Measurements from ENCODE around the gene ARHGAP33. TPM values are rescaled to one million over a fixed set of nuclear protein-coding genes. Genes with fewer than 3 reads are reported as not detected.

The ARHGAP33 gene
- total and polyA plus RNA-seq, 2 donors = 10.2 to 17.4 TPM

- Histone ChIP-seq H3K27ac (ENCODE audit: low read depth) (no peak overlapping the region), H3K36me3 (ENCODE audit: insufficient read depth) (no peaks in the 10 kb centered on the region), H3K4me1 (ENCODE audit: insufficient read depth) (no peaks in the 10 kb centered on the region), H3K4me3 (ENCODE audit: low read depth, low read length) (no peak overlapping the region)
- 79% methylated on average over 45 of the region's 45 CpGs for WGBS
- no peak for DNase-seq (ENCODE audit: extremely low spot score)
These were observed 9.4 kb downstream of the ARHGAP33 start for GRCh38 chr19:35784503-35785338.

GRCh38 chr19:35785339-35785627 lies 9.9 kb downstream of the ARHGAP33 start:
- H3K27ac ChIP-seq (ENCODE audit: low read depth) = no peak overlapping the region
- H3K4me3 ChIP-seq (ENCODE audit: low read depth, low read length) = no peak overlapping the region
- H3K4me1 ChIP-seq (ENCODE audit: insufficient read depth) = no peaks in the 10 kb centered on the region
- no peaks in the 10 kb centered on the region for H3K36me3 ChIP-seq (ENCODE audit: insufficient read depth)
- WGBS = 85% methylated on average over 10 of the region's 10 CpGs
- DNase-seq (ENCODE audit: extremely low spot score) = no peak

DNA sequence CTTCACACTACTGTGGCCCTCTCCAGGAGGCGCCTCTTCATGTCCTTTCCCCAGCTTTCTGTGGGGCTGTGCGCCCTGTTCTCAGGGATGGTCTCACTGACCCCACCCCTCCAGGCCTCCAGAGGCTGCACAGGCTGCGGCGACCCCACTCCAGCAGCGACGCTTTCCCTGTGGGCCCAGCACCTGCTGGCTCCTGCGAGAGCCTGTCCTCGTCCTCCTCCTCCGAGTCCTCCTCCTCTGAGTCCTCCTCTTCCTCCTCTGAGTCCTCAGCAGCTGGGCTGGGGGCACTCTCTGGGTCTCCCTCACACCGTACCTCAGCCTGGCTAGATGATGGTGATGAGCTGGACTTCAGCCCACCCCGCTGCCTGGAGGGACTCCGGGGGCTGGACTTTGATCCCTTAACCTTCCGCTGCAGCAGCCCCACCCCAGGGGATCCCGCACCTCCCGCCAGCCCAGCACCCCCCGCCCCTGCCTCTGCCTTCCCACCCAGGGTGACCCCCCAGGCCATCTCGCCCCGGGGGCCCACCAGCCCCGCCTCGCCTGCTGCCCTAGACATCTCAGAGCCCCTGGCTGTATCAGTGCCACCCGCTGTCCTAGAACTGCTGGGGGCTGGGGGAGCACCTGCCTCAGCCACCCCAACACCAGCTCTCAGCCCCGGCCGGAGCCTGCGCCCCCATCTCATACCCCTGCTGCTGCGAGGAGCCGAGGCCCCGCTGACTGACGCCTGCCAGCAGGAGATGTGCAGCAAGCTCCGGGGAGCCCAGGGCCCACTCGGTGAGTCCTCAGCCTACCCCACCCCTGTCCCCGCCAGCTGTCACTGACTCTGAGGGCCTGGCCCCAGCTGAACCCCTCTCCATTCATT lies 11.2 kb downstream of the ARHGAP33 start:
- no peaks in the 10 kb centered on the region for H3K36me3 ChIP-seq (ENCODE audit: insufficient read depth)
- 90% methylated on average over 31 of the region's 31 CpGs for WGBS
- no peaks in the 10 kb centered on the region for H3K4me1 ChIP-seq (ENCODE audit: insufficient read depth)
- H3K27ac ChIP-seq (ENCODE audit: low read depth) = no peak overlapping the region
- DNase-seq (ENCODE audit: extremely low spot score) = no peak
- no peak overlapping the region for H3K4me3 ChIP-seq (ENCODE audit: low read depth, low read length)

DNA sequence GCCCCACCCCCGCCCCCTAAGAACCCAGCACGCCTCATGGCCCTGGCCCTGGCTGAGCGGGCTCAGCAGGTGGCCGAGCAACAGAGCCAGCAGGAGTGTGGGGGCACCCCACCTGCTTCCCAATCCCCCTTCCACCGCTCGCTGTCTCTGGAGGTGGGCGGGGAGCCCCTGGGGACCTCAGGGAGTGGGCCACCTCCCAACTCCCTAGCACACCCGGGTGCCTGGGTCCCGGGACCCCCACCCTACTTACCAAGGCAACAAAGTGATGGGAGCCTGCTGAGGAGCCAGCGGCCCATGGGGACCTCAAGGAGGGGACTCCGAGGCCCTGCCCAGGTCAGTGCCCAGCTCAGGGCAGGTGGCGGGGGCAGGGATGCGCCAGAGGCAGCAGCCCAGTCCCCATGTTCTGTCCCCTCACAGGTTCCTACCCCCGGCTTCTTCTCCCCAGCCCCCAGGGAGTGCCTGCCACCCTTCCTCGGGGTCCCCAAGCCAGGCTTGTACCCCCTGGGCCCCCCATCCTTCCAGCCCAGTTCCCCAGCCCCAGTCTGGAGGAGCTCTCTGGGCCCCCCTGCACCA lies 11.9 kb downstream of the ARHGAP33 start:
- WGBS = 93% methylated on average over 15 of the region's 15 CpGs
- Histone ChIP-seq H3K27ac (ENCODE audit: low read depth) (no peak overlapping the region), H3K36me3 (ENCODE audit: insufficient read depth) (no peaks in the 10 kb centered on the region), H3K4me1 (ENCODE audit: insufficient read depth) (no peaks in the 10 kb centered on the region), H3K4me3 (ENCODE audit: low read depth, low read length) (no peak overlapping the region)
- DNase-seq (ENCODE audit: extremely low spot score) = no peak

- Histone ChIP-seq H3K4me1 (ENCODE audit: insufficient read depth) (no peaks in the 10 kb centered on the region), H3K36me3 (ENCODE audit: insufficient read depth) (no peaks in the 10 kb centered on the region), H3K4me3 (ENCODE audit: low read depth, low read length) (no peak overlapping the region), H3K27ac (ENCODE audit: low read depth) (no peak overlapping the region)
- DNase-seq (ENCODE audit: extremely low spot score) = no peak
- 76% methylated on average over 12 of the region's 12 CpGs for WGBS
These were observed 13.0 kb downstream of the ARHGAP33 start for GRCh38 chr19:35788205-35788960.

DNA sequence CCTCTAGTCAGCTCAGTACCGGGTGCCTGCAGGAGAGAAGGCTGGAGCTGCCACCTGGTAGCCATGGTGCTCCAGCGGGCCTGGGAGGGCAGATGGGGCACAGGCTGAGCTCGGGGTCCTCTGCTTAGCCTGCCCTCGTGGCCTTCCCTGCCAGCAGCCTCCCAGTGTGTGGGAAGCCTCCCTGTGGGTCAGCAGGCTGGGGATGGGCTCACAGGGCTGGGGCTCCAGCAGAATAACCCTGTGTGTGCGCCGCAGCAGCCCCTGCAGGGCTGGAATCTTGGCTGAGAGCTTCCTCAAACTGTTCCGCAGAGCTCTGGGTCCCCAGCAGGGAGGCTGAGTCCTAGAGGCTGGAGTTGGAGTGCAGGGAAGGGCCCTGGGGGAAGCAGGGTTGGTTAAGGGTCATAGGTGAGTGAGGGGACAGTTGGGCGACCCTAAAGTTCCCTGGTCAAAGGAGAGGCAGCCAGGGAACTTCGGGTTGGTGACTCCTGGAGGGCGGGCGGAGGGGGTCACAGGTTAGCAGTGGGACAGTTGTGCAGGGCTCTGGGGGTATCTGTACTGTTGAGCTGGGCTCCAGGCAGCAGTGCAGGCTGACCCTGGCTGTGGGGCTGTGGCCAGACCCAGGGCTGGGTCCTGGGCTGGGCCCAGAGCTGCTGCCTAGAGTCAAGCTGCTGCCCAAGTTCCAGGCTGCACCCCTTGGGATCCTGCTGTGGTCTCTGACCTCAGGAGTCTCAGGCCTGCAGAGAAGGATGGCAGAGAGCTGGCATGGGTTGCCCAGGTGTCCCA lies 14.0 kb downstream of the ARHGAP33 start:
- Histone ChIP-seq H3K4me3 (ENCODE audit: low read depth, low read length) (no peak overlapping the region), H3K27ac (ENCODE audit: low read depth) (no peak overlapping the region), H3K4me1 (ENCODE audit: insufficient read depth) (no peaks in the 10 kb centered on the region), H3K36me3 (ENCODE audit: insufficient read depth) (no peaks in the 10 kb centered on the region)
- 81% methylated on average over 11 of the region's 11 CpGs for WGBS
- no peak for DNase-seq (ENCODE audit: extremely low spot score)

- Histone ChIP-seq H3K4me3 (ENCODE audit: low read depth, low read length) (no peak overlapping the region), H3K27ac (ENCODE audit: low read depth) (no peak overlapping the region), H3K36me3 (ENCODE audit: insufficient read depth) (no peaks in the 10 kb centered on the region), H3K4me1 (ENCODE audit: insufficient read depth) (no peaks in the 10 kb centered on the region)
- no peak for DNase-seq (ENCODE audit: extremely low spot score)
- 87% methylated on average over 19 of the region's 19 CpGs for WGBS
These were observed 14.9 kb downstream of the ARHGAP33 start for GRCh38 chr19:35789978-35790944.

DNA sequence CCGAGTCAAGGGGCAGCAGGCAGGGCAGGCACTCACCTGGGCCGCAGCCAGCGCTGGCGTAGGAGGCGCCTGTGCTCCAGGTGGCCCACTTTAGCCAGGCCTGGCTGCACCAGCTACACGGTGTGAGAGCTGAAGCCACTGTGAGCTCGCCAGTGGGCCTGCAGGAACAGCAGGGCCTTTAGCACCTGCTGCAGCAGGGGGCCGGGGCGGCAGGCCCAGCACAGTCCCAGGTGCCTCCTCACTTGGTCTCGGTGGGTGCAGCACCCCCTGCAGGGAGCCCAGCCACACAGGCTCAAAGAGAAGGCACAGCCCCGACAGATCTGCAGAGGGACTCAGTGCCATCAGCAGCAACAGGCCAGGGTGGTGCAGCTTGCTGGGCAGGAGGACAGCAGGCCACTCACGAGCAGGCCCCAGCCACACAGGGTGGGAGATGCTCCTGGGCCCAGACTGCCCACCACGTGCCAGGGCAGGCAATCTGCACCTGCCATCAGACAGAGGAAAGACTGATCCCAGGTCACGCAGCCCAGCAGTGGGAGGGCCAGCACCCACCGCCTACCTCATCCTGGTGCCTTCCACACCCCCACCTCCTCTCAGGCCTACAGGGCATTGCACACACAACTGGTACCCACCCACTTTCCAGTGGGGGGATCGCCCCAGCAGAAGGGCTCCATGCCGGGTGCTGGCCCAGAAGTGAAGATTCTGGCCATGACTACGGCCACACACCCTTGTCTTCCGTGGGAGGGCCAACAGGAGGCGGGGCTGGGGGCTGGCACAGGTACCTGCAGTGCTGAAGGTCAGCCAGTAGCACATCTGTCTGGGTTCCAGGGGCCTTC lies 15.8 kb downstream of the ARHGAP33 start:
- 58% methylated on average over 20 of the region's 20 CpGs for WGBS
- no peak for DNase-seq (ENCODE audit: extremely low spot score)
- Histone ChIP-seq H3K4me1 (ENCODE audit: insufficient read depth) (no peaks in the 10 kb centered on the region), H3K4me3 (ENCODE audit: low read depth, low read length) (no peak overlapping the region), H3K27ac (ENCODE audit: low read depth) (no peak overlapping the region), H3K36me3 (ENCODE audit: insufficient read depth) (no peaks in the 10 kb centered on the region)

- no peak overlapping the region for H3K27ac ChIP-seq (ENCODE audit: low read depth)
- no peak overlapping the region for H3K4me3 ChIP-seq (ENCODE audit: low read depth, low read length)
- no peak for DNase-seq (ENCODE audit: extremely low spot score)
- H3K36me3 ChIP-seq (ENCODE audit: insufficient read depth) = no peaks in the 10 kb centered on the region
- H3K4me1 ChIP-seq (ENCODE audit: insufficient read depth) = no peaks in the 10 kb centered on the region
- 88% methylated on average over 9 of the region's 9 CpGs for WGBS
These were observed 16.5 kb downstream of the ARHGAP33 start for GRCh38 chr19:35791814-35792279.

DNA sequence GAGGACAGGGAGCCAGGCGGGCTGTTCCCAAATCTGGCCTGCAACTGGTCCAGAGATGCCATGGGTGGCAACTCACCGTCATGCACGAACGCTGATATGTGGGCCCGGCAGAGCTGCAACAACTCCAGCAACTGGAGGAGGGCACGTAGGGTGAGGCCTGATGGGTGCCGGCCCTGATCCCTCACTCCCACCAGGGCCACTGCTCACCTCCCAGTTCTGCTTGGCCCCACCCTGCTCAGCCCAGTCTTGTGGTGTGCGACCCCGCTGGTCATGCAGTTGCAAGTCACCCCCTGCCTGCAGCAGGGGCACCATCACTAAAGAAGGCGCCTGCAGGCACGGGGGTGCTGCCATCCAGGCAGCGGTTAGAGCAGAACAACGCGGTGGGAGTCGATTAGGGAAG lies 16.9 kb downstream of the ARHGAP33 start:
- DNase-seq (ENCODE audit: extremely low spot score) = no peak
- Histone ChIP-seq H3K4me1 (ENCODE audit: insufficient read depth) (no peaks in the 10 kb centered on the region), H3K27ac (ENCODE audit: low read depth) (no peak overlapping the region), H3K36me3 (ENCODE audit: insufficient read depth) (no peaks in the 10 kb centered on the region), H3K4me3 (ENCODE audit: low read depth, low read length) (no peak overlapping the region)
- 84% methylated on average over 15 of the region's 15 CpGs for WGBS

GRCh38 chr19:35792888-35793287 lies 17.5 kb downstream of the ARHGAP33 start:
- 78% methylated on average over 8 of the region's 8 CpGs for WGBS
- DNase-seq (ENCODE audit: extremely low spot score) = no peak
- Histone ChIP-seq H3K4me1 (ENCODE audit: insufficient read depth) (no peaks in the 10 kb centered on the region), H3K4me3 (ENCODE audit: low read depth, low read length) (no peak overlapping the region), H3K36me3 (ENCODE audit: insufficient read depth) (no peaks in the 10 kb centered on the region), H3K27ac (ENCODE audit: low read depth) (no peak overlapping the region)

Measured in urinary bladder (tissue), 4 donors.